Limb (tissue), 2 donors: ENCODE results near the gene LRRK2.
"Not testable (repeated sequence)": the region's sequence is repeated elsewhere in the genome, so short reads cannot be mapped to it uniquely, and the experiment has no call there.

Experiments
- DNase-seq, 2 donors: peaks; one replicate each; pipeline ENCODE4 v3.0.0-alpha.2; 2016; ENCODE audit errors: extremely low spot score in 2 of 2

LRRK2 gene

GRCh38 chr12:40248034-40248433 is 23.2 kb downstream of the LRRK2 start:
- DNase-seq, result no peak

DNA sequence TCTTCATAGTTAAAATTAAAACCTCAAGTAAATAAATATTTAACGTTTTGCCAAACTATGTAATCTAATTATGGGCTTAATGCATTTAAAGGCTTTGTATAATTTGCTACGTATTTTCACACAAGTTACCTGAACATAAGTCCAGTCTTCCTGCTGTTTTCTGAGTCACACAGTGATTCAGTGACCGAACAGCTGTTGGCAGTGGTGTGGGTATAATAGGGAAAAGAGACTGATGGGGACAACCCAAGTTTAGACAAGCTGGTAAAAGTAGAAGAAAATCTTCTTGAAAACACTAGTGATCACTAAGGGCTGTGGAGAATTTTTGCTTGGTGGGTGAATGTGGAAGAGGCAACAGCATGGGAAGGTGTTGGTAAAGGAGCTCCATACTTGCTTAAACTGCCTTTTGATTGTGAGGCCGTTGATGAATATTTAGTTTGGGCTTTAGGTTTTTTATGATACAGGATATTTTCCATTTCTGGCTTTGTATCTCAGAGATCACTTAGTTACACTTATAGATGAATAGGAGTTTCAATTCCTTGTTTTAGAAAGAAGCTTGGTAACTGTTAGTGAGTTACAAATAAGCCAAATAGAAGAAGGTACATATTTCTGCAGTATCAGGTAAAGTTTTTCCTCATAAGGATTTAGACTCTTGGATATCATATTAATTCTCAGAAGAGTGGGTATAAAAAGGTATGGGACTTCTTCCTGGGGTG is 23.9 kb downstream of the LRRK2 start:
- no peak for DNase-seq

GRCh38 chr12:40250652-40251051 is 25.9 kb downstream of the LRRK2 start:
- DNase-seq, result not testable (repeated sequence)

GRCh38 chr12:40253936-40254335 is 29.1 kb downstream of the LRRK2 start:
- DNase-seq, result no peak

DNA sequence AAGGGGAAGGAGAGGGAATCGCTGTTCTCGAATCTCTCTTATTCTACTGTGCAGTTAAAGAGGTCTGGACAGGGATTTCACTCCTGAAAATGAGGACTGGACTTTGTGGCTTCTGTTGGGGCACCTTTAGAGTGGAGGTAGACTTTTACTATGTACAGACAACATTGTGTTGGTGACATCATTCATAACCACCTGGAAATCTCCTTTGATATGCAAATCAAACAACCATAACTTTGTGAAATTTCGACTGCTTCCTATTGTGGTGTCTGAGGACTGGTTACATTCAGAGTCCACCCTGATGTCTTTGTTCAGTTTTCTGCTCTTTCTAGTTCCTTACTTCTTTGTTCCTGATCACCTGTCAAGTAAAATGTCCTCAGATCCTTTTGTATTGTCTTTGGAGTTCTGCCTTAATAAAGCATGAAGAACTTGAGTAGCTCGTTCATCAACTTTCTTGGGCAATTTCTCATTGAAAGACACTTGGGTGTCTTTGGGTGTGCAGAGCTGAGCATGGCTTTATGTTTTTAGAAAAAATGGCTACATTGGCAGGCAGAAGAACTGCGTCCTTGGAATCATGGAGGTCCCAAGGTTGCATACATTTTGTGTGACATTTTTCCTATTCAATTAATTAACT is 29.8 kb downstream of the LRRK2 start:
- DNase-seq, result no peak

DNA sequence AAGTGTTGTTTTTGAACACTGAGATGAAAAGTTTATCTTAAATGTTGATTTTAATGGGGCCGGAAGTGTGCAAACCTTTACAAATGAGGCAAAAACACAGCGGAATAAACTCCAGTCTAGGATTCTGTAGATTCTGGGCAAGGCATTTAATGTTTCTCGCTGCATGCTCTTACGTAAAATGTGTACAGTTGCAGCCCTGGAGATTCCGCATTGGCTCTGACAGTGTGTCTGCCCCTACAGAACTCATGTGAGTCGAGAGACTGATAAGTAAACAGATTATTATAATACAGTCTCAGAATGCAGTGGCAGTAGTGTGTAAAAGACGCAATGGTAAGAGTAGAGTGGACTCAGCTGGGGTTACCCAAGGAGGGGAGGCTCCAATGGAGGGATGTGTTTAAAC is 33.6 kb downstream of the LRRK2 start:
- no peak for DNase-seq

- no peak for DNase-seq
These were observed 37.1 kb downstream of the LRRK2 start for GRCh38 chr12:40261937-40262336.

DNA sequence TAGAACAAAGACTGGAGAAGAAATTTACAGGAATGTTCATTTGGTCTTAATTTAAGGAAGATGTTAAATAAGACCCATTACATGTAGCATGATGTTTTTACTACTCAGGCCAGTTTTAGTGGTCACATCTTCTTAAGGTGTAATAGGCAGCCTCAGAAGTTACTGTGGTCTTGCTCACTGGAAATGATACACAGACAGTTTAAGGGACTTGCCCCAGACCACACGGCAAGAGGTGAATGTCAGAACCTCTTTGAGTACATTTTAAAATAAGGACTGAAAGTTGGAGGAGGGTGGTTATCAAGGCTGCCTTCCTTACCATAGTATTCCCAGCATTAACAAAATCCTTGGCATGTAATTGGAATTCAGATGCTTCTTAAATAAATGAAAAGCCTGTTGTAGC is 37.9 kb downstream of the LRRK2 start:
- no peak for DNase-seq

DNA sequence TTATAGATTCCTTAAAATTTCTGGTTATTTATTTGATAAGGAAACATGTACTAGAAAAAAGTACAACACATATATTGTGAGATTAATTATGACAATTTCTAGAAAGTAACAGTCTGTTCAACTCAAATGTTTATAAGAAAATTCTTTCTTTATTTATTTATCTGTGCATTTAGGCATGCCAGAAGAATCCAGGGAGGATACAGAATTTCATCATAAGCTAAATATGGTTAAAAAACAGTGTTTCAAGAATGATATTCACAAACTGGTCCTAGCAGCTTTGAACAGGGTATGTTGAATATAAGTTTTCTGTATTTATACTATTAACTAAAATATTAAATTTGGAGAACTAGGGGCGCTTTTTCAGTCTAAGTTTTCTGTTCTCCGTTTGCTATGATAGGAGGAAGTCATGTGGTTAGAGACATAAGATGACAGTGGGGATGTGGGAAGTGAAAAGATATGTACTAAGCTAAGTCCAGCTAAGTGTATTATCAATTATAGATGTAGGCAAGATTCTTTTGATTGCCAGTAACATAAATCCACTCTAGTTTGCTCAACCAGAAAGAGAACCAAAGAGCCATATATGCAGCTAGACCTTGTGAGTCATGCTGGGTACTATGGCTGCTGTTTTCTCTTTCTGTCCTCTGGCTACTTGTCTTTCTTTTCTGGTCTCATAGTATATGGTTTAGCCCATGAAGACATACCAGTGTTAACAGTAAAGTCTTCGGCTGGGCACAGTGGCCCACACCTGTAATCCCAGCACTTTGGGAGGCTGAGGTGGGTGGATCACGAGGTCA is 39.0 kb downstream of the LRRK2 start:
- no peak for DNase-seq

DNA sequence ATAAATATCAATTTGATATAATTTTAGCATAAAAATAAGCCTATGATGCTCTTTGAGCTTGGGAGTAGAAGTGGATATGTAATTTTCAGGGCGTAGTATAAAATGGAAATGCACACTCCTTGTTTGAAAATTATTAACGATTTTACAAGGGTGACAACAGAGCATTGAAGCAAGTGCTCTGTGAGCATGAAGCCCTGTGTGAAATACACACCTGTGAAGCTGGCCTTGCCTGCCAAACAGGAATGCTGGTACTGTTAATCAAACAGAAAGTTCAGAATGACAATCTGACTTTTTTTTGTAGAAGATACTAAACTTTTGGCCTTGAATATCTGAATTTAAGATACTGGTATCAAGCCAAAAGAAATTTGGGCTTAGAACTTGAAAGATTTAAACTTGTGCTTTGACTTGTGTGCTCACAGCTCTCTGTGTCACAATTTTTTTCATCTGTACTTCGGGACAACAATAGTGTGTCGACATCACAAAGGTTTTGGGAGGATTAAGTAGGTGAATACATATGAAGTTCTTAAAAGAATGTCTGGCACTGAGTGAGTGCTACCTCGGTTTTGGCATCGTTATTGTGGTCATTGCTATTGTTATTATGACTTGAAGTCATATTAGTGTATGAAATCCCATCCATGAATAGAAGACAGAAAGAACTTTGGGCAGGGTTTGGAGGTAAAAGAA is 47.3 kb downstream of the LRRK2 start:
- DNase-seq, result no peak

GRCh38 chr12:40281791-40282364 is 57.1 kb downstream of the LRRK2 start:
- DNase-seq, result no peak

- no peak for DNase-seq
These were observed 61.8 kb downstream of the LRRK2 start for GRCh38 chr12:40286583-40286982.

DNA sequence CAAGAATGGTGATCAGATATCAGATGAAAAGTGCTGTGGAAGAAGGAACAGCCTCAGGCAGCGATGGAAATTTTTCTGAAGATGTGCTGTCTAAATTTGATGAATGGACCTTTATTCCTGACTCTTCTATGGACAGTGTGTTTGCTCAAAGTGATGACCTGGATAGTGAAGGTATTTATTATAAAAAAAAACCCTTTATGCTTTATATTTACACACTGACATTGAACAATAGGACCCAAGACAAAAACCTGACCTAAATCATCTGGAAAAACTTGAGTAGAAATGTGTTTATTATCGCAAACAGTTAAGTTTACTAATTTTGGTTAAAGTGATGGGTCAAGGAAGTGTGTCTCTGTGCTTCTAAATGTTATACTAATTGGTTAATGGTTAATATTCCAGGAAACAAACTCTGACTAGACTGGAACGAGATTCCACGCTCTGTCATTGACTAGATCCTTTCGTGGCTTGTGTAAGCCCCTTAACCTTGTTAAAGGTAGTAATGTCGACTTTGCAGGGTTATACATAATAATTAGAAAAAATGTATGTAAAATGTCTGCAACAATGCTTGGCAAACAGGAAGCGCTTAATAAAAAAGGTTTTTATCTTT is 62.7 kb downstream of the LRRK2 start:
- no peak for DNase-seq

- DNase-seq, result no peak
These were observed 68.1 kb downstream of the LRRK2 start for GRCh38 chr12:40292788-40293429.

DNA sequence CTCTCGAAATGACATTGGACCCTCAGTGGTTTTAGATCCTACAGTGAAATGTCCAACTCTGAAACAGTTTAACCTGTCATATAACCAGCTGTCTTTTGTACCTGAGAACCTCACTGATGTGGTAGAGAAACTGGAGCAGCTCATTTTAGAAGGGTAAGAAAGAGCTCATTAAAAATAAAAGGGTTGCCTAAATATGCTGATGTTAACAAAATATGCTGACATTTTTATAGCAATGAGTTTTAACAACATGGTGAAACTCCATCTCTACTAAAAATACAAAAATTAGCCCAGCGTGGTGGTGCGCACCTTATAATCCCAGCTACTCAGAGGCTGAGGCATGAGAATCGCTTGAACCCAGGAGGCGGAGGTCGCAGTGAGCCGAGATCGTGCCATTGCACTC is 73.5 kb downstream of the LRRK2 start:
- no peak for DNase-seq

DNA sequence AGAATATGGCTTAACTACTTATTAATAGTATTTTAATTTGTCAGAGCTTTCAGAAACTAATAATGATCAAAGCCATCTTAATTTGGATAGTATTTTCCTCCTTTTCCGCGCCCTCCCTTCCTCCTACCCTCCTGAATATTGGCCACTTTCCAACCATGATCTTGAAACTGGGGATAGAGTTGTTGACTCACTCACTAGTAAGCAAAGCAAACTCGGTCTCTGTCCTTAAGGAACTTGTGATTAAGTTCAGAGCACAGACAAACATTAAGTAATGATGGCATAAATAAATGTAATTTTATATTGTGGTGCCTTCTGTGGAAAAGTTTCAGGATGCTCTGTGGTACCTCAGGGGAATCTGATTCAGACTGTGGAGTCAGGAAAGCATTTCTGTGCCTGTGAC is 75.7 kb downstream of the LRRK2 start:
- DNase-seq, result no peak

- DNase-seq, result no peak
These were observed 84.2 kb downstream of the LRRK2 start for GRCh38 chr12:40309001-40309400.

- DNase-seq, result no peak
These were observed 85.4 kb downstream of the LRRK2 start for GRCh38 chr12:40310211-40310610.

GRCh38 chr12:40312196-40312595 is 87.4 kb downstream of the LRRK2 start:
- no peak for DNase-seq

- peak in 1 of 2 donors; percentile 31 for DNase-seq
These were observed 88.3 kb downstream of the LRRK2 start for GRCh38 chr12:40312982-40313576.
